ENCODE results near the gene FBXL13.
A peak's percentile ranks its signal among the peaks of the same experiment; 100 is the strongest.
"Not testable (repeated sequence)": the region's sequence is repeated elsewhere in the genome, so short reads cannot be mapped to it uniquely, and the experiment has no call there.

FBXL13 gene

DNA sequence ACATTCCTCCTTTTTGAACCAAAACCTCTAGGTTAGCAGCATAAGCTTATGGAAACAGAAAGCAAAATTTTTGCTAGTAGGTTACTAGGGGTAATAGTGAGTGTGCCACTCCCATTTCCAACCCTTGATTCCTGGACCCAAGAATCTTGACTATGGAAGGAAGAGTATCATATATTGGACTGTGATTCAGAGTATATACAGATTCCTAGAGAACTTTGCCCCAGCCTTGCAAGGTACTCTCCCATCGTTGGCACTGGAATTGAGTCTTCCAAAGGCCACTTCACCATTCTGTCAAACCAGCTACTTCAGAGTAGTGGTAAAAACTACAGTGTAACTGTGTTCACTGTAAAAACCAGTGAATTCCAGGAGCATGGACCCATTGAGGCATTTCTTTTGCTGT is 92.4 kb downstream of the FBXL13 start:
- TF ChIP-seq, protein P1, sequence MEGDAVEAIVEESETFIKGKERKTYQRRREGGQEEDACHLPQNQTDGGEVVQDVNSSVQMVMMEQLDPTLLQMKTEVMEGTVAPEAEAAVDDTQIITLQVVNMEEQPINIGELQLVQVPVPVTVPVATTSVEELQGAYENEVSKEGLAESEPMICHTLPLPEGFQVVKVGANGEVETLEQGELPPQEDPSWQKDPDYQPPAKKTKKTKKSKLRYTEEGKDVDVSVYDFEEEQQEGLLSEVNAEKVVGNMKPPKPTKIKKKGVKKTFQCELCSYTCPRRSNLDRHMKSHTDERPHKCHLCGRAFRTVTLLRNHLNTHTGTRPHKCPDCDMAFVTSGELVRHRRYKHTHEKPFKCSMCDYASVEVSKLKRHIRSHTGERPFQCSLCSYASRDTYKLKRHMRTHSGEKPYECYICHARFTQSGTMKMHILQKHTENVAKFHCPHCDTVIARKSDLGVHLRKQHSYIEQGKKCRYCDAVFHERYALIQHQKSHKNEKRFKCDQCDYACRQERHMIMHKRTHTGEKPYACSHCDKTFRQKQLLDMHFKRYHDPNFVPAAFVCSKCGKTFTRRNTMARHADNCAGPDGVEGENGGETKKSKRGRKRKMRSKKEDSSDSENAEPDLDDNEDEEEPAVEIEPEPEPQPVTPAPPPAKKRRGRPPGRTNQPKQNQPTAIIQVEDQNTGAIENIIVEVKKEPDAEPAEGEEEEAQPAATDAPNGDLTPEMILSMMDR (IDR thresholded peaks at IDR 0.05): no peak
- Histone ChIP-seq H3K9me3 (no peaks in the 10 kb centered on the region), H3K27me3 (no peaks in the 10 kb centered on the region), H3K4me3 (no peak overlapping the region), H3K36me3 (no peaks in the 10 kb centered on the region), H3K4me1 (peaks cover 0 to 41% (median 19%) of the 10 kb centered on the region in 4 donors), H3K27ac (no peak overlapping the region)
- DNase-seq: no peak
- intact Hi-C loops (cut with DNase I; ENCODE audit: low total_unique reads): no loop called here

GRCh38 chr7:102981451-102981850 is 93.1 kb downstream of the FBXL13 start:
- H3K27me3 ChIP-seq: no peaks in the 10 kb centered on the region
- H3K4me3 ChIP-seq: no peak overlapping the region
- H3K27ac ChIP-seq: no peak overlapping the region
- DNase-seq: no peak
- intact Hi-C loops (cut with DNase I; ENCODE audit: low total_unique reads): no loop called here
- TF ChIP-seq, protein P1 (IDR thresholded peaks at IDR 0.05): no peak
- H3K36me3 ChIP-seq: no peaks in the 10 kb centered on the region
- peaks cover 0 to 39% (median 19%) of the 10 kb centered on the region in 4 donors for H3K4me1 ChIP-seq
- no peaks in the 10 kb centered on the region for H3K9me3 ChIP-seq

- H3K4me1 ChIP-seq: peaks cover 0 to 21% (median 2%) of the 10 kb centered on the region in 4 donors
- no peaks in the 10 kb centered on the region for H3K9me3 ChIP-seq
- no peak overlapping the region for H3K27ac ChIP-seq
- H3K27me3 ChIP-seq: no peaks in the 10 kb centered on the region
- DNase-seq: no peak
- intact Hi-C loops (cut with DNase I; ENCODE audit: low total_unique reads): no loop called here
- H3K36me3 ChIP-seq: no peaks in the 10 kb centered on the region
- TF ChIP-seq, protein P1 (IDR thresholded peaks at IDR 0.05): no peak
- H3K4me3 ChIP-seq: no peak overlapping the region
These were observed 94.9 kb downstream of the FBXL13 start for GRCh38 chr7:102979670-102980069.

GRCh38 chr7:102978284-102978683 is 96.3 kb downstream of the FBXL13 start:
- Histone ChIP-seq H3K4me3 (no peak overlapping the region), H3K4me1 (peaks cover 0 to 17% (median 2%) of the 10 kb centered on the region in 4 donors), H3K36me3 (no peaks in the 10 kb centered on the region), H3K27ac (peak overlapping the region; percentile 42 to 68), H3K9me3 (no peaks in the 10 kb centered on the region), H3K27me3 (no peaks in the 10 kb centered on the region)
- TF ChIP-seq, protein P1 (IDR thresholded peaks at IDR 0.05): no peak
- intact Hi-C loops (cut with DNase I; ENCODE audit: low total_unique reads): no loop called here
- peak; percentile 68 to 91 for DNase-seq

DNA sequence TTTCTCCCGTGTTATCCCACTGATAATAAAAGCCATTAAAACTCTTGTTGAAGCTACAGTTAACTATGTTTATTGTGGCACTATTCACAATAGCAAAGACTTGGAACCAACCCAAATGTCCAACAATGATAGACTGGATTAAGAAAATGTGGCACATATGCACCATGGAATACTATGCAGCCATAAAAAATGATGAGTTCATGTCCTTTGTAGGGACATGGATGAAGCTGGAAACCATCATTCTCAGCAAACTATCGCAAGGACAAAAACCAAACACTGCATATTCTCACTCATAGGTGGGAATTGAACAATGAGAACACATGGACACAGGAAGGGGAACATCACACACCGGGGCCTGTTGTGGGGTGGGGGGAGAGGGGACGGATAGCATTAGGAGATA is 97.0 kb downstream of the FBXL13 start:
- H3K36me3 ChIP-seq; DNase-seq; H3K27me3 ChIP-seq; H3K9me3 ChIP-seq; H3K4me3 ChIP-seq; intact Hi-C loops (cut with DNase I; ENCODE audit: low total_unique reads): not testable (repeated sequence)
- peak overlapping the region; percentile 42 to 68 for H3K27ac ChIP-seq
- H3K4me1 ChIP-seq: peaks cover 0 to 17% (median 2%) of the 10 kb centered on the region in 4 donors

- Histone ChIP-seq H3K27ac (no peak overlapping the region), H3K4me1 (peaks cover 0 to 17% (median 2%) of the 10 kb centered on the region in 4 donors)
- intact Hi-C loops (cut with DNase I; ENCODE audit: low total_unique reads): no loop called here
These were observed 98.1 kb downstream of the FBXL13 start for GRCh38 chr7:102976493-102976892.

More at GRCh38 chr7:102976493-102976892, 98.1 kb downstream of the FBXL13 start:
- Histone ChIP-seq H3K4me3 (no peak overlapping the region), H3K27me3 (no peaks in the 10 kb centered on the region), H3K36me3 (no peaks in the 10 kb centered on the region), H3K9me3 (no peaks in the 10 kb centered on the region)
- DNase-seq: no peak
- TF ChIP-seq, protein P1 (IDR thresholded peaks at IDR 0.05): no peak
